KOPT-K1 (cell line): Measurements from ENCODE around the gene C1QB.

Source experiments
- H3K27ac ChIP-seq: fragments of 200-600 bp; sonication (generic); 2 replicates; pipeline ENCODE4 v1.5.1; 2016; ENCODE audit warnings: antibody characterized with exemption, mild to moderate bottlenecking, low read depth, low read length; ENCODE audit not compliant: poor library complexity, severe bottlenecking
- H3K36me3 ChIP-seq: fragments of 200-600 bp; sonication (generic); 2 replicates; pipeline ENCODE4 v1.5.1; 2017; ENCODE audit warnings: antibody characterized with exemption, mild to moderate bottlenecking, low read length, moderate library complexity; ENCODE audit not compliant: insufficient read depth
- H3K9me3 ChIP-seq: fragments of 200-600 bp; sonication (generic); 2 replicates; pipeline ENCODE4 v1.5.1; 2017; ENCODE audit warnings: antibody characterized with exemption, low read length, mild to moderate bottlenecking; ENCODE audit not compliant: insufficient read depth, poor library complexity, severe bottlenecking

The C1QB gene

DNA sequence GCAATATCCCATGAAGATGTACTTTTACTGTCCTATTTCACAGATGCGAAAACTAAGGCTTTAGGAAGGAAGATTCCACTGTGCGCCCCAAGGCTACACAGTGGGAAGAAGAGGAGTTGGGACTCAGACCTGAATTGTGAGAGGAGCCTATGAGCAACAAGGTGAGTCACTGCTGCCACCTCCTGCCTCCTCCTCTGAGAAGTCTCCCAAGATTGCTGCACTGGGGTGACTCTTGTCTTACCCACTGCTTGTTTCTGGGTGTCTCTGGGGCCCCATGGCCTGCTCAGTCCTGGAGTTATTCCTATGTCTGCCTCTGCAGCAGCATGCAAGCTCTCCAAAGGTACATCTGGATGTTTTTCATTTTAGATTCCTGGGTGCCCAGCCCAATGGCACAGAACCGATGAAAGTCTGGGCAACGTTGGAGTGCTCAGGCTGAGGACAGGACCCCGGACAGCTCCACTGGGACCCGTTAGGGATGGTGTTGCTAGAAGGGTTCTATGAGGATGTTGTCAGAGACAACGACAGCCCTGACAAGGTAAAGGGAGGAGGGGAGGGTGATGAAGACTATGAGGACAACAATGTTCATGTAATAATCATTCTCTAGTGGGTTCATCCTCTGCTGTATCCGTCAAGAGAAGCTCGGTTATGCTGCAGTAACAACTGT is 27.6 kb upstream of the C1QB start:
- Histone ChIP-seq H3K9me3 (no peaks in the 10 kb centered on the region), H3K27ac (no peak overlapping the region), H3K36me3 (no peaks in the 10 kb centered on the region)

DNA sequence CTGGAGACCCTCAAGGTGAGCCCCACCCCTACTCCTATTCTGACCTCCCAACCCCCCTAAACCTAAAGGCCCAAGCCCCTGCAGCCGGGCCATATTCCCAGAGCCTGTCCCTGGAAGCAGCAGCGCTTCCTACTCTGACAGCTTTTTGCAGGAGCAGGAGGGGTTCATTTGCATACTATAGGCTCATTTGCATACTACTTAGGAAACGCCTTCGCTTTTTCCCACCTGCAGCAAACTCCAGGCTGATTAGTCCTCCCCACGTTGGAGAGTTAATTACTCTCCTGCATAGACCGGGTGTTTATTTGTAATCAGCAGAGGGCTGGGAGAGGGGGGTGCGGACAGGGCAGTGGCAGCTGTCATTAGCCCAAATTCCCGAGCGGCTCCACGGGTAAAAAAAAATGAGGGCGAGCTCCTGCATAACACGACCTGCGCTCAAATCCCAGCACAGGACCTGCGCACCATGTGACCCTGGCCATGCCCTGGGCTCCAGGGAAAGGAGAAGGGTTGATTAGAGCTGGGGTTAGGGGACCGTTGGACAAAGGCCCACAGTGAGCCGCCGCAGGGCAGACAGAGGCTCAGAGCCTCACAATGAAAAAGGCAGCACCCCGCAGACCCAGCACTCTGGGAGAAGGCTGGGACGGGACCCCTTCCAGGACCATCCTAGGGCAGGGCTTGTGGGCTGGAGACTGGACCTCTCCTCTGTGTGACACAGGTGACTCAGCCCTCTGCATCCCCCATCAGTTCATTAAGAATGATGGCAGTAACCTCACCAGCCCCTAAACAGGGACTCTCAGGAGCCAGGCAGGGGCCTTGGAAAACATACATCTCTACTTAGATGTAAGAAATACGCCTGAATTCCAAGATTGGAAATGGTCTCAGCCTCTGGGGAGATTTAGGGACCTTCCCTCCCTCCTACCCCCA is 26.5 kb upstream of the C1QB start:
- H3K27ac ChIP-seq: no peak overlapping the region
- H3K36me3 ChIP-seq: no peaks in the 10 kb centered on the region
- no peaks in the 10 kb centered on the region for H3K9me3 ChIP-seq

DNA sequence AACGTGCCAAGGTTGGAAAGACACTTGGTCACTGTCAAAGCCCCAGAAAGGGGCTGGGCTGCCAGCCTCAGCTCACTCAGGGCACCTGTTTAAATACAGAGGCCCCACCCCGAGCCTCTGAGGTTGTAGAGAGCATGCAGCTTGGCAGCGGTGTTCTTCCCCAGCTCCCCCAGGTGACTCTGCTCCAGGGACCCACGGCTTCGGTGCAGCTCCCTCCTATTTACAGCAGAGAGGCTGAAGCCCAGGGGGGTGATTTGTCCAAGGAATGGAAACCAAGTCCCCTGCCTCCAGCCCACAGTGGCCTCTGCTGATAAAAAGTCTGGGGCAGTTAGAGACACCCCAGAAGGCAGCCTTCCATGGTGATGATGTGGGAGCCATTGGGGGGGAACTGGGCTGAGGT is 25.7 kb upstream of the C1QB start:
- no peaks in the 10 kb centered on the region for H3K36me3 ChIP-seq
- H3K27ac ChIP-seq: no peak overlapping the region
- H3K9me3 ChIP-seq: no peaks in the 10 kb centered on the region

DNA sequence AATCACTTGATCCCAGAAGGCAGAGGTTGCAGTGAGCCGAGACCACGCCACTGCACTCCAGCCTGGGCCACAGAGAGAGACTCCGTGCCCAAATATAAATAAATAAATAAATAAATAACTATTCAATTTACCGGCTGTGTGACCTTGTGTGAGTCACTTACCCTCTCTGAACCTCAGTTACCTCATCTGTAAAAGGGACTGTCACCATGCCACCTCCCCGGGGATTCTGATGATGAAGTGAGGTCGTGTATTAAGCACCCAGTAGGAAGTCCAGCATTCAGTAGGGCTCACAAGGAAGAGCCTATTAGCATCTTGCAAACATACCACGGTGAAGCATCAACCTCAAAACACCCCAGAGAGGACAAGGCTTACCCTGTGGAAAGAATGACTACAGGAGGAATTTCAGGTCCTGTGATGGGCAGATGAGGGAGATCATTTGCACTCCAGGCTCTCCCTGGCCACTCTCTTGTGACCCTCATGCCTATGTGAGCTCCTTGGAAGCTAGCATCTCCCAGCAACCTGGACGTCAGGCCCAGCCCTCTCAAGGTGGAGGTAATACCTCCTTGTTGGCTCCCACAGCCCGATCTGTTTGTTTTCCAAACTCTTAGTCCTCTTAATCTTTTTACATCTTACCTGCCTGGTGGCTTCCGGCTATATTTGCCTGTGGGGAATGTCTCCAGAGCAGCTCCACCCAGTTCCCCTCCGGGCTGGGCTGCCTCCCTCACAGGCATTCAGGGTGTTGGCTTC is 24.2 kb upstream of the C1QB start:
- no peak overlapping the region for H3K27ac ChIP-seq

DNA sequence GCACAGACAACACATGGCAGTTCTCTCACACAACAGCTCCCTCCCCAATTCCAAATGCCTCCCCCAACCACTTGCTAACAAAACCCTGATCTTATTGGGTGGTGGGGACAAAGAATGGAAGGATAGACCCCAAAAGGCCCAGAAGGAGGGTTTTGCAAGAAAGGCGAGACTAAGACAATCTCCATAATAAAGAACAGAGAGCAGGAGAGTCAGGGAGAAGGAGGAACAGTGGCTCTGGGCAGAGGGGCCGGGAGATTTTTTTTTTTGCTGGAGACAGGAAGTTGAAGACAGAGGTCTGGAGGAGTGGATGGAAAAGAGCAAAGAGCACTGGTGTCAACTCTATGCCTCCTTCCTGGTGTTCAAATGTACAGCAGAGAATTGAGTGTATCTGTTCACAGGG is 23.1 kb upstream of the C1QB start:
- Histone ChIP-seq H3K9me3 (peaks cover 8% of the 10 kb centered on the region), H3K27ac (no peak overlapping the region)

More for the DNA sequence above, 24.2 kb upstream of the C1QB start:
- Histone ChIP-seq H3K9me3 (no peaks in the 10 kb centered on the region), H3K36me3 (no peaks in the 10 kb centered on the region)

DNA sequence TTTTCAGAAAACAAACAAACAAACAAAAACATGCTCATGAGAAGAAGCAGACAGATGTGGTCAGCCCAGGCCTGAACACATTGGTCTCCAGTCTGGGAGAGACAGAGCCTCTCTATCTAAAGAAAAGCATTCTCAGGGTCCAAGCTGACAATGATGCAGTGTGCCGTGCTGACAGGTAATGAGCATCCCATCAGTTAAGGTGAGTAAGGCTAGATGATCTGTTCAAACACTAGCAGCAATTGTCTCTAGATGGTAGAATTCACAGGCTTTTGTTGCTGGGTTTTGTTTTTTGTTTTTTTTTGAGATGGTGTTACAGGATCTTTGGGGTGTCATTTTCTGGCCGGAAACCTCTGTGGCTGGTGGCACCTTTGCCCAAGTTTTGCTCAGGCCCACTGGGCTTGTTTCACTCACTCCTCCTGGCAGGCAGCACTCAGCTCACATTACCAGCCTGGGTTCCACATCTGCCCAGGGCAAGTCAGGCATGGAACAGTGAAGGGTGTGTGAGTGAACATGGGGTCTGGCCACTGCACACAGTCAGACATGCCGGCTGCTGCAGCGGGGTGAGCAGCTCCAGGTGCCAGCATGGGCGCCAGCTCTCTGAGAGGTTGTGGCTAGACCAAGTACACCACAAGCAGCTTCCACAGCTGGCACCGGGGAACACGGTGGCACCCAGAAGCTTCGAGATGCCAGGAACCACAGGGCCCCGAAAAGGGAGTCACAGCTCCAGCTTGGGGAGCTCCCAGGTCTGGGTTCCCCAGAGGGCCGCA is 19.2 kb upstream of the C1QB start:
- Histone ChIP-seq H3K9me3 (peaks cover 14% of the 10 kb centered on the region), H3K27ac (no peak overlapping the region), H3K36me3 (no peaks in the 10 kb centered on the region)

More for the DNA sequence above, 23.1 kb upstream of the C1QB start:
- no peaks in the 10 kb centered on the region for H3K36me3 ChIP-seq

DNA sequence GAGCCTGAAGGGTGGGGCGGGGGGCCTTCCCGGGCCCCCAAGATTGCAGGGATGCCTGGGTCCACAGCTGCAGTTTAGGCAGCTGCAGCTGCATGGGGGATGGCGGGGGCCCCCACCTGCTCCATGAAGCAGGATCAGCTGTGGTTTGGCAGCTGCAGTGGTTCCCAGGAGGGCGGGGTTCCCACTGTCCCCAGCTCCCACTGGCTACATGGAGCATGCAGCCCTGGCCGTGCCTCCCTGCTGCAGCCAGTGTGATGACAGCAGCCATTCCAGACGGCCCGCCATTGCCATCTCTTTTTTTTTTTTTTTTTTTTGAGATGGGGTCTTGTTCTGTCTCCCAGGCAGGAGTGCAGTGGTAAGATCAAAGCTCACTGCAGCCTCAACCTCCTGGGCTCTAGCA is 17.6 kb upstream of the C1QB start:
- Histone ChIP-seq H3K27ac (no peak overlapping the region), H3K36me3 (no peaks in the 10 kb centered on the region), H3K9me3 (peaks cover 14% of the 10 kb centered on the region)

DNA sequence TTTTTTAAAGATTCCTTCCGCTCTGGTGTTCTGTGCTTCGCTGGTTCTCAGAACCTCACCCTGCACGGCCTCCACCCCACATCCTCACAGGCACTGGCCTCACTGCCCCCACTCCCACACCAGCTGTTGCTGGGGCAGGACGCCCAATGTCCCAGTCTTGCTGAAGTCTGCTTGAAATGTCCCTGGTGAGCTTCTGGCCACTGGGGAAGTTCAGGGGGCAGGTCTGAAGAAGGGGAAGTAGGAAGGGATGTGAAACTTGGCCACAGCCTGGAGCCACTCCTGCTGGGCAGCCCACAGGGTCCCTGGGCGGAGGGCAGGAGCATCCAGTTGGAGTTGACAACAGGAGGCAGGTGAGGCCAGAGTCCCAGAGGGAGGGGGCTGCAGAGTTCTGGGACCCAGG is 16.7 kb upstream of the C1QB start, which contains the start of gene C1QA:
Gene C1QA (plus strand): TSS at position 276 of the 400 bp plus-strand sequence. CDS start 989 bp downstream, outside the sequence.
- H3K36me3 ChIP-seq: no peaks in the 10 kb centered on the region
- peaks cover 14% of the 10 kb centered on the region for H3K9me3 ChIP-seq
- H3K27ac ChIP-seq: no peak within 1 kb of the TSS

DNA sequence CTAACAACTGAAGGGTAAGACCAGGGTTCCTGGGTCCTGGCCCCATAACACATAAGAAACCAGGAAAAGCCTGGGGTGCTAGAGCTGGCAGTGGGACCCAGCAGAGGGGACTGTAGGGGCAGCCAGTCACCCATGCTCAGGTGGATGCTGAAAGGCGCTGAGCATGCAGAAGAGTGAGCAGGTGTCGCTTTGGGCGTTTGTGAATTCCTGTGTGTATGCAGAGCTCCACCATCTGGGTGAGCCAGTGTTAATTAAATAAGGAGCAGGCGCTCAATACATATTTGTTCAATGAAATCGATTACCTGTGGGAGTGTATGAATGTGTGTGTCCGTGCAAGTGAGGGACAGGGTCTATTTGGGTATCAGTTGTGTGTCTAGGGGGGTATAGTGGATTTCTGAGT is 16.1 kb upstream of the C1QB start:
- peaks cover 14% of the 10 kb centered on the region for H3K9me3 ChIP-seq
- H3K36me3 ChIP-seq: no peaks in the 10 kb centered on the region
- no peak overlapping the region for H3K27ac ChIP-seq

DNA sequence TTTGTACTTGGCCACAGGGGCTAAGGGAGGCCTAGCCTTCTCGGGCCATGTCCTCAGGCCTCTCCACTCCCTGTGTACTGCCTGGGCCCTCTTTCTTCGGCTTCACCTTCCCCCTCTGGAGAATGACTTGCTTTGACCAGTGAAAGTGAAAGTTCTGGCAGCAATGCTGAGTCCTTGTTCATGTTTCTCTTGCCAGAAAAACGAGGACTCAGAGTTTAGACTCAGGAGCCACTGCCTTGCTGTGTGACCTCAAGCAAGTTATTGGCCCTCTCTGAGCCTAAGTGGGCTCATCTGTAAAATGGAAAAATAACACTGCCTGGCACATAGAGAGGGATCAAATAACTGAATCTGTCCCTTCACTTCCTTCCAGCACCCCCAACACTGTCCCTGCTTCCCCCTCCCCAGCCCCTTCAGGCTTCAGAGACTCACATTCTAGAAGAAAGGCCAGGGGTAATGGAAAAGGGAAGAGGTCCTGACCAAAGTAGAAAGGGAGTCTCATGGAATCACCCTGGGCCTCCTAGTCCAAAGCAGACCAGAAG is 15.1 kb upstream of the C1QB start:
- peaks cover 14% of the 10 kb centered on the region for H3K9me3 ChIP-seq
- no peaks in the 10 kb centered on the region for H3K36me3 ChIP-seq
- H3K27ac ChIP-seq: no peak overlapping the region

DNA sequence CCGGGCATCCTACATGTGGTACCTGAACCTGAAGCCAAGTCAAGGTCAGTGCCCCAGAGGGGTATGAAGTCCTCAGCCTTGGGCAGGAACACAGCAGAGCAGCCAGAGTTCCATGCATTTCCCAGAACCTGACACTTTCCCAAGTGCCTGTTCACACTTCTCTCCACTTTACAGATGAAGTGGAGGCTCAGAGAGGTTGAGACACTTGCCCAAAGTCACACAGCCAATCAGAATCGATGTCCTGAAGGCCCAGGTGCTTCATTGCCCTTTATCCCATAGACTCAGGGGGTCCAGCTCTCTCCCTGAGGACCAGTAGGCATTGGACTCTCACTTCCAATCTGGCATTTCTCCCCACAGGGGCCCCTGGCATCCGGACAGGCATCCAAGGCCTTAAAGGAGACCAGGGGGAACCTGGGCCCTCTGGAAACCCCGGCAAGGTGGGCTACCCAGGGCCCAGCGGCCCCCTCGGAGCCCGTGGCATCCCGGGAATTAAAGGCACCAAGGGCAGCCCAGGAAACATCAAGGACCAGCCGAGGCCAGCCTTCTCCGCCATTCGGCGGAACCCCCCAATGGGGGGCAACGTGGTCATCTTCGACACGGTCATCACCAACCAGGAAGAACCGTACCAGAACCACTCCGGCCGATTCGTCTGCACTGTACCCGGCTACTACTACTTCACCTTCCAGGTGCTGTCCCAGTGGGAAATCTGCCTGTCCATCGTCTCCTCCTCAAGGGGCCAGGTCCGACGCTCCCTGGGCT is 14.4 kb upstream of the C1QB start:
- Histone ChIP-seq H3K27ac (no peak overlapping the region), H3K36me3 (no peaks in the 10 kb centered on the region), H3K9me3 (peaks cover 14% of the 10 kb centered on the region)

DNA sequence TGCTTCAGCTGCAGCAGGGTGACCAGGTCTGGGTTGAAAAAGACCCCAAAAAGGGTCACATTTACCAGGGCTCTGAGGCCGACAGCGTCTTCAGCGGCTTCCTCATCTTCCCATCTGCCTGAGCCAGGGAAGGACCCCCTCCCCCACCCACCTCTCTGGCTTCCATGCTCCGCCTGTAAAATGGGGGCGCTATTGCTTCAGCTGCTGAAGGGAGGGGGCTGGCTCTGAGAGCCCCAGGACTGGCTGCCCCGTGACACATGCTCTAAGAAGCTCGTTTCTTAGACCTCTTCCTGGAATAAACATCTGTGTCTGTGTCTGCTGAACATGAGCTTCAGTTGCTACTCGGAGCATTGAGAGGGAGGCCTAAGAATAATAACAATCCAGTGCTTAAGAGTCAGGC is 13.8 kb upstream of the C1QB start:
- peaks cover 12% of the 10 kb centered on the region for H3K9me3 ChIP-seq
- H3K27ac ChIP-seq: no peak overlapping the region
- H3K36me3 ChIP-seq: no peaks in the 10 kb centered on the region

DNA sequence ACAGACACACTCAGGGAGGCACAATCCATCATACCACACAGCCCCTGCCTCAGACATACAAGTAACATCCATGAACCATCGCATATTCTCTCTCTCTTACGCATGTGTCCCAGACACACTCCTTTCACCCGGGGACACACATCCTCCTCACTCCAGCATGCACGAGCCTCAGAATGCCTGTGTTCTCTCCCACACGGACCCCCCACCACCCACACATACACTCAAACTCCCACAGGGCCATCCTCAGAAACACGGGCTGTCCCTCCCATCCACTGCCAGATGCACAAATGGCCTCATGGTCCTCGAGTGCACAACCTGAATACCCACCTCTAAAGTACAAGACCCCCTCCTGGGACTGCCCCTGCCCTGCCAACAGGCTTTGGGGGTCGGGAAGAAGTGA is 11.8 kb upstream of the C1QB start:
- Histone ChIP-seq H3K27ac (no peak overlapping the region), H3K9me3 (no peaks in the 10 kb centered on the region), H3K36me3 (no peaks in the 10 kb centered on the region)
